Common myeloid progenitor, CD34-positive (primary cell): ENCODE results near the gene TBXT.

Source experiments
- CTCF ChIA-PET: fragments of 350-600 bp; sonication (Branson Sonifier 250); formaldehyde crosslinking; loops from one replicate; lab custom pipeline; 2021; ENCODE audit warnings: antibody characterized with exemption; lab: Charles Lee
- POLR2A ChIA-PET: fragments of 350-600 bp; sonication (Branson Sonifier 250); formaldehyde crosslinking; loops from one replicate; lab custom pipeline; 2021; ENCODE audit warnings: antibody characterized with exemption; lab: Charles Lee
- DNase-seq, 3 donors: peaks; one replicate each; pipeline versions ENCODE4 v3.0.0 to v3.0.0-alpha.2; 2013
- H3K27ac ChIP-seq, 2 experiments: 1 replicate in 1 of 2; 2 replicates in 1 of 2; pipeline ENCODE4 v1.7.0; 2013; ENCODE audit warnings: inconsistent platforms in 2 of 2, low read length in 2 of 2, mild to moderate bottlenecking in 2 of 2, low read depth in 1 of 2, moderate library complexity in 1 of 2; ENCODE audit not compliant: severe bottlenecking in 2 of 2, insufficient read depth in 1 of 2, poor library complexity in 1 of 2
- H3K27me3 ChIP-seq, 5 experiments: replicated peaks in 2 of 5; 1 replicate in 3 of 5; 2 replicates in 2 of 5; pipeline versions ENCODE4 v1.6.1 to v1.7.0; 2013; ENCODE audit warnings: low read length in 4 of 5, mild to moderate bottlenecking in 2 of 5, moderate library complexity in 2 of 5, inconsistent platforms in 1 of 5; ENCODE audit not compliant: insufficient read depth in 5 of 5, control insufficient read depth in 4 of 5
- H3K36me3 ChIP-seq, 4 experiments: 1 replicate in 2 of 4; 2 replicates in 2 of 4; pipeline versions ENCODE4 v1.6.1 to v1.7.0; 2013; ENCODE audit warnings: low read length in 3 of 4, control low read depth in 1 of 4, mild to moderate bottlenecking in 1 of 4; ENCODE audit not compliant: control insufficient read depth in 4 of 4, insufficient read depth in 4 of 4
- H3K4me1 ChIP-seq, 4 experiments: 1 replicate in 3 of 4; 2 replicates in 1 of 4; pipeline versions ENCODE4 v1.6.1 to v1.7.1; 2013; ENCODE audit warnings: low read length in 3 of 4, mild to moderate bottlenecking in 3 of 4, control low read depth in 1 of 4, inconsistent platforms in 1 of 4, moderate library complexity in 1 of 4; ENCODE audit not compliant: control insufficient read depth in 4 of 4, insufficient read depth in 4 of 4; ENCODE audit errors: control extremely low read depth in 1 of 4
- H3K4me3 ChIP-seq, 7 experiments: 1 replicate in 4 of 7; 2 replicates in 3 of 7; pipeline versions ENCODE4 v1.5.1 to v1.7.0; 2013; ENCODE audit warnings: mild to moderate bottlenecking in 7 of 7, low read length in 6 of 7, moderate library complexity in 6 of 7, inconsistent platforms in 2 of 7, low read depth in 2 of 7, control low read depth in 1 of 7; ENCODE audit not compliant: insufficient read depth in 4 of 7, control insufficient read depth in 1 of 7; ENCODE audit errors: extremely low read depth in 1 of 7
- H3K9me3 ChIP-seq, 5 experiments: 1 replicate in 4 of 5; 2 replicates in 1 of 5; pipeline versions ENCODE4 v1.6.1 to v1.7.1; 2013; ENCODE audit warnings: low read length in 4 of 5, mild to moderate bottlenecking in 2 of 5, inconsistent platforms in 1 of 5, low read depth in 1 of 5, moderate library complexity in 1 of 5; ENCODE audit not compliant: control insufficient read depth in 4 of 5, insufficient read depth in 2 of 5; ENCODE audit errors: control extremely low read depth in 1 of 5
- WGBS: methylation state at CpG from one replicate; pipeline ENCODE4 v1.1.5; 2013; ENCODE audit not compliant: insufficient coverage; 5-methylcytosine and 5-hydroxymethylcytosine counted together

TBXT gene

GRCh38 chr6:166169549-166170421 lies 2.1 kb upstream of the TBXT start:
- CTCF ChIA-PET = no interaction called here
- WGBS = 26% methylated on average over 36 of the region's 41 CpGs
- peaks cover 21 to 92% (median 49%) of the 10 kb centered on the region in 5 experiments for H3K27me3 ChIP-seq
- POLR2A ChIA-PET = no interaction called here
- peak in 1 of 3 donors; percentile 6 for DNase-seq
- H3K36me3 ChIP-seq = no peaks in the 10 kb centered on the region
- peak overlapping the region in 1 of 7 experiments; percentile 8 for H3K4me3 ChIP-seq
- peaks cover 0 to 46% (median 30%) of the 10 kb centered on the region in 4 experiments for H3K4me1 ChIP-seq
- H3K27ac ChIP-seq = no peak overlapping the region
- H3K9me3 ChIP-seq = peaks cover 0 to 1% (median 0%) of the 10 kb centered on the region in 5 experiments

GRCh38 chr6:166168616-166169548 lies 1.2 kb upstream of the TBXT start:
- peaks cover 0 to 2% (median 0%) of the 10 kb centered on the region in 5 experiments for H3K9me3 ChIP-seq
- peaks cover 0 to 46% (median 29%) of the 10 kb centered on the region in 4 experiments for H3K4me1 ChIP-seq
- peaks cover 26 to 95% (median 56%) of the 10 kb centered on the region in 5 experiments for H3K27me3 ChIP-seq

DNA sequence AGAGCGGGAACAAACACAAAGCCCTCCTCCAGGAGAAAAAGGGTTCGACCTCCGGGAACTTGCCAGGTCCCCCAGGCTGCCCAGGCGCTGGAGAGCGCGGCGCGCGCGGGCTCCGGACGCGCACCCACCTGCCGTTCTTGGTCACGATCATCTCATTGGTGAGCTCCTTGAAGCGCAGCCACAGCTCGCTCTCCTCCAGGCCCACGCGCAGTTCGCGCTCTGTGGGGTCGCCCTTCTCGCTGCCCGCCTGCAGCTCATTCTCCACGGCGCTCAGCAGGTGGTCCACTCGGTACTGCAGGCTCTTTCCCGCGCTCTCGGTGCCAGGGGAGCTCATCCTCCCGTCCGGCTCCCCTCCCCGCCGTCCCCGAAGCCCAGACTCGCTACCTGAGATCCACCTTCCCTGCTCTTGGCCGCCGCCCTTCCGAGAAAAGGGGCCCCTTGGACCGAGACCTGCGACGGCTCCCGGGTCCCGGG lies 356 bp downstream of the TBXT start:
- H3K9me3 ChIP-seq = peaks cover 0 to 3% (median 0%) of the 10 kb centered on the region in 5 experiments
- peaks cover 27 to 99% (median 60%) of the 10 kb centered on the region in 5 experiments for H3K27me3 ChIP-seq
- no peak overlapping the region for H3K27ac ChIP-seq
- WGBS = 4% methylated on average over 34 of the region's 44 CpGs
- H3K36me3 ChIP-seq = no peaks in the 10 kb centered on the region
- ChIA-PET CTCF (no interaction called here), POLR2A (no interaction called here)
- peaks cover 0 to 35% (median 21%) of the 10 kb centered on the region in 4 experiments for H3K4me1 ChIP-seq
- H3K4me3 ChIP-seq = peak overlapping the region in 1 of 7 experiments; percentile 12
- DNase-seq = peak in 1 of 3 donors; percentile 26

More at GRCh38 chr6:166168616-166169548, 1.2 kb upstream of the TBXT start:
- 1% methylated on average over 25 of the region's 65 CpGs for WGBS
- POLR2A ChIA-PET = no interaction called here
- peak overlapping the region in 6 of 7 experiments; percentile 16 to 68 (median 38) for H3K4me3 ChIP-seq
- CTCF ChIA-PET = no interaction called here
- H3K36me3 ChIP-seq = no peaks in the 10 kb centered on the region
- no peak overlapping the region for H3K27ac ChIP-seq
- peak; percentile 35 to 79 (median 71) for DNase-seq

- CTCF ChIA-PET = no interaction called here
Observed at GRCh38 chr6:166166314-166167257, 1.1 kb downstream of the TBXT start.

GRCh38 chr6:166165558-166166313 lies 1.9 kb downstream of the TBXT start:
- 9% methylated on average over 20 of the region's 23 CpGs for WGBS
- H3K27me3 ChIP-seq = peaks cover 27 to 90% (median 55%) of the 10 kb centered on the region in 5 experiments
- POLR2A ChIA-PET = no interaction called here

More at GRCh38 chr6:166166314-166167257, 1.1 kb downstream of the TBXT start:
- no peaks in the 10 kb centered on the region for H3K36me3 ChIP-seq
- 3% methylated on average over 58 of the region's 63 CpGs for WGBS
- H3K27me3 ChIP-seq = peaks cover 27 to 97% (median 60%) of the 10 kb centered on the region in 5 experiments
- H3K4me3 ChIP-seq = peak overlapping the region in 1 of 7 experiments; percentile 4
- DNase-seq = peak in 1 of 3 donors; percentile 11
- peaks cover 0 to 35% (median 21%) of the 10 kb centered on the region in 4 experiments for H3K4me1 ChIP-seq
- H3K9me3 ChIP-seq = peaks cover 0 to 3% (median 0%) of the 10 kb centered on the region in 5 experiments
- POLR2A ChIA-PET = no interaction called here
- H3K27ac ChIP-seq = no peak overlapping the region

More at GRCh38 chr6:166165558-166166313, 1.9 kb downstream of the TBXT start:
- H3K4me3 ChIP-seq = no peak overlapping the region
- no peak overlapping the region for H3K27ac ChIP-seq
- peaks cover 0 to 3% (median 0%) of the 10 kb centered on the region in 5 experiments for H3K9me3 ChIP-seq
- H3K4me1 ChIP-seq = peaks cover 0 to 35% (median 21%) of the 10 kb centered on the region in 4 experiments
- H3K36me3 ChIP-seq = no peaks in the 10 kb centered on the region
- CTCF ChIA-PET = no interaction called here
- DNase-seq = peak in 1 of 3 donors; percentile 6
